Tibial nerve (tissue), 4 donors: ENCODE data around the gene PRKCB. TPM values are rescaled to one million over a fixed set of nuclear protein-coding genes. Genes with fewer than 3 reads are reported as not detected.

Experiments used
- DNase-seq, 2 donors: peaks; one replicate each; pipeline ENCODE4 v3.0.0-alpha.2; 2019; ENCODE audit warnings: low spot score in 2 of 2
- H3K27ac ChIP-seq, 4 donors: fragments of 200-600 bp; sonication (generic) in 3 of 4; one replicate each; pipeline ENCODE4 v1.5.1; 2017 to 2019; ENCODE audit warnings: mild to moderate bottlenecking in 1 of 4
- H3K27me3 ChIP-seq, 2 donors: fragments of 200-600 bp; sonication (generic) in 1 of 2; one replicate each; pipeline versions ENCODE4 v1.5.1 to v1.6.0; 2017 to 2019
- H3K36me3 ChIP-seq, 3 donors: fragments of 200-600 bp; sonication (generic); one replicate each; pipeline ENCODE4 v1.5.1; 2018 to 2019
- H3K4me1 ChIP-seq, 4 donors: fragments of 200-600 bp; sonication (generic) in 3 of 4; one replicate each; pipeline ENCODE4 v1.5.1; 2017 to 2019
- H3K4me3 ChIP-seq, 4 donors: fragments of 200-600 bp; sonication (generic) in 3 of 4; one replicate each; pipeline ENCODE4 v1.5.1; 2017 to 2019; ENCODE audit warnings: mild to moderate bottlenecking in 1 of 4, moderate library complexity in 1 of 4
- H3K9me3 ChIP-seq, 4 donors: fragments of 200-600 bp; sonication (generic) in 3 of 4; one replicate each; pipeline ENCODE4 v1.5.1; 2017 to 2019
- CTCF ChIP-seq, 5 experiments: fragments of 200-600 bp in 3 of 5; fragments of 450-650 bp in 2 of 5; sonication (generic) in 3 of 5; IDR thresholded peaks; one replicate each; pipeline ENCODE4 v1.5.1; 2016 to 2019; ENCODE audit warnings: antibody characterized with exemption in 5 of 5, mild to moderate bottlenecking in 3 of 5, moderate library complexity in 2 of 5
- EP300 ChIP-seq, 2 donors: sonication (generic); formaldehyde crosslinking; IDR thresholded peaks; one replicate each; pipeline ENCODE4 v1.6.1; 2017; ENCODE audit warnings: antibody characterized with exemption in 2 of 2, mild to moderate bottlenecking in 1 of 2
- POLR2A ChIP-seq, 2 donors: fragments of 450-650 bp; IDR thresholded peaks; one replicate each; pipeline ENCODE4 v1.6.1; 2017; ENCODE audit warnings: antibody characterized with exemption in 2 of 2, mild to moderate bottlenecking in 2 of 2, moderate library complexity in 2 of 2
- WGBS, 2 donors: methylation state at CpG; one replicate each; pipeline ENCODE4 v1.1.5; 2018; 5-methylcytosine and 5-hydroxymethylcytosine counted together
- total RNA-seq, 4 donors: library from RNA; depleted of rRNA; stranded (reverse); fragments of >200 nt; gene quantifications; one replicate each; pipeline ENCODE4 v1.1.0, GENCODE V29; 2016

The PRKCB gene
- total RNA-seq, 4 donors from 2014 or later = 2.7 to 6.9 (median 4.3) TPM

GRCh38 chr16:23976524-23976923 lies 140.7 kb downstream of the PRKCB start:
- H3K4me3 ChIP-seq = no peak overlapping the region
- no peaks in the 10 kb centered on the region for H3K9me3 ChIP-seq
- DNase-seq = no peak
- no peaks in the 10 kb centered on the region for H3K36me3 ChIP-seq
- 60 to 71% methylated on average over 3 of the region's 3 CpGs for WGBS, 2 donors
- TF ChIP-seq CTCF (IDR thresholded peaks at IDR 0.05) = no peak
- no peak for TF ChIP-seq POLR2A (IDR thresholded peaks at IDR 0.05)
- TF ChIP-seq EP300 (IDR thresholded peaks at IDR 0.05) = no peak
- no peak overlapping the region for H3K27ac ChIP-seq
- H3K4me1 ChIP-seq = no peaks in the 10 kb centered on the region
- no peaks in the 10 kb centered on the region for H3K27me3 ChIP-seq

- Histone ChIP-seq H3K36me3 (no peaks in the 10 kb centered on the region), H3K27ac (no peak overlapping the region), H3K4me1 (no peaks in the 10 kb centered on the region), H3K27me3 (no peaks in the 10 kb centered on the region), H3K4me3 (no peak overlapping the region), H3K9me3 (no peaks in the 10 kb centered on the region)
- DNase-seq = no peak
- TF ChIP-seq EP300 (IDR thresholded peaks at IDR 0.05) (no peak), POLR2A (IDR thresholded peaks at IDR 0.05) (no peak), CTCF (IDR thresholded peaks at IDR 0.05) (no peak)
- WGBS, 2 donors = 87 to 94% methylated on average over 6 of the region's 6 CpGs
These were observed 143.7 kb downstream of the PRKCB start for GRCh38 chr16:23979441-23979840.

GRCh38 chr16:23979982-23980381 lies 144.2 kb downstream of the PRKCB start:
- Histone ChIP-seq H3K9me3 (no peaks in the 10 kb centered on the region), H3K36me3 (no peaks in the 10 kb centered on the region), H3K4me3 (no peak overlapping the region), H3K27me3 (no peaks in the 10 kb centered on the region), H3K27ac (no peak overlapping the region), H3K4me1 (no peaks in the 10 kb centered on the region)
- TF ChIP-seq POLR2A (IDR thresholded peaks at IDR 0.05) (no peak), EP300 (IDR thresholded peaks at IDR 0.05) (no peak), CTCF (IDR thresholded peaks at IDR 0.05) (no peak)
- no peak for DNase-seq
- WGBS, 2 donors = 85 to 87% methylated on average over 4 of the region's 4 CpGs

GRCh38 chr16:23981429-23982399 lies 145.9 kb downstream of the PRKCB start:
- WGBS, 2 donors = 77 to 87% methylated on average over 3 of the region's 4 CpGs
- H3K9me3 ChIP-seq = no peaks in the 10 kb centered on the region
- no peaks in the 10 kb centered on the region for H3K27me3 ChIP-seq
- no peaks in the 10 kb centered on the region for H3K36me3 ChIP-seq
- H3K27ac ChIP-seq = no peak overlapping the region
- H3K4me3 ChIP-seq = no peak overlapping the region
- no peak for DNase-seq
- TF ChIP-seq POLR2A (IDR thresholded peaks at IDR 0.05) (no peak), EP300 (IDR thresholded peaks at IDR 0.05) (no peak), CTCF (IDR thresholded peaks at IDR 0.05) (no peak)
- no peaks in the 10 kb centered on the region for H3K4me1 ChIP-seq

- H3K4me3 ChIP-seq = no peak overlapping the region
- H3K27ac ChIP-seq = no peak overlapping the region
- no peaks in the 10 kb centered on the region for H3K36me3 ChIP-seq
- 73 to 79% methylated on average over 2 of the region's 2 CpGs for WGBS, 2 donors
- H3K9me3 ChIP-seq = no peaks in the 10 kb centered on the region
- no peaks in the 10 kb centered on the region for H3K4me1 ChIP-seq
- no peaks in the 10 kb centered on the region for H3K27me3 ChIP-seq
- no peak for DNase-seq
- TF ChIP-seq CTCF (IDR thresholded peaks at IDR 0.05) (no peak), POLR2A (IDR thresholded peaks at IDR 0.05) (no peak), EP300 (IDR thresholded peaks at IDR 0.05) (no peak)
These were observed 150.7 kb downstream of the PRKCB start for GRCh38 chr16:23986455-23986854.
